Stimulated activated CD4-positive, alpha-beta T cell treated with anti-CD3 and anti-CD28 coated beads, Interleukin-12 subunit alpha, Interleukin-12 subunit beta, amount 100 ng/mL, for 24 hours (primary cell): ENCODE data around the gene UPK3B.
"Not testable (repeated sequence)": the region's sequence is repeated elsewhere in the genome, so short reads cannot be mapped to it uniquely, and the experiment has no call there.

Experiments used
- DNase-seq, 2 experiments: peaks; one replicate each; pipeline ENCODE4 v3.0.0-alpha.2; 2020; ENCODE audit warnings: low read depth in 2 of 2

UPK3B gene

GRCh38 chr7:76509931-76510877 lies at the start of gene UPK3B:
Gene UPK3B (plus strand): TSS chr7:76510552. CDS start chr7:76510653, 101 bp downstream.
- no peak for DNase-seq

- not testable (repeated sequence) for DNase-seq
Observed at GRCh38 chr7:76460767-76461166, 49.6 kb upstream of the UPK3B start.

GRCh38 chr7:76461464-76462101 lies 48.8 kb upstream of the UPK3B start, which contains the start of gene DTX2:
Gene DTX2 (plus strand): TSS chr7:76461709. CDS start chr7:76480510, 18,801 bp downstream.
- DNase-seq, result not testable (repeated sequence)

GRCh38 chr7:76462271-76462882 lies 48.0 kb upstream of the UPK3B start:
- not testable (repeated sequence) for DNase-seq

- DNase-seq, result not testable (repeated sequence)
Observed at GRCh38 chr7:76464959-76465358, 45.4 kb upstream of the UPK3B start.

- DNase-seq, result not testable (repeated sequence)
Observed at GRCh38 chr7:76465950-76466349, 44.4 kb upstream of the UPK3B start.

- not testable (repeated sequence) for DNase-seq
Observed at GRCh38 chr7:76467743-76468404, 42.5 kb upstream of the UPK3B start.

- DNase-seq, result not testable (repeated sequence)
Observed at GRCh38 chr7:76471556-76472221, 38.7 kb upstream of the UPK3B start.

- DNase-seq, result not testable (repeated sequence)
Observed at GRCh38 chr7:76473097-76473496, 37.3 kb upstream of the UPK3B start.

- not testable (repeated sequence) for DNase-seq
Observed at GRCh38 chr7:76476280-76476679, 34.1 kb upstream of the UPK3B start.

GRCh38 chr7:76476742-76477474 lies 33.4 kb upstream of the UPK3B start:
- not testable (repeated sequence) for DNase-seq

- not testable (repeated sequence) for DNase-seq
Observed at GRCh38 chr7:76479628-76480027, 30.7 kb upstream of the UPK3B start.

GRCh38 chr7:76480403-76481253 lies 29.7 kb upstream of the UPK3B start:
- not testable (repeated sequence) for DNase-seq

- DNase-seq, result not testable (repeated sequence)
Observed at GRCh38 chr7:76482660-76483059, 27.7 kb upstream of the UPK3B start.

GRCh38 chr7:76483081-76483480 lies 27.3 kb upstream of the UPK3B start:
- not testable (repeated sequence) for DNase-seq

GRCh38 chr7:76484456-76484855 lies 25.9 kb upstream of the UPK3B start:
- DNase-seq, result not testable (repeated sequence)

- DNase-seq, result not testable (repeated sequence)
Observed at GRCh38 chr7:76485822-76486610, 24.3 kb upstream of the UPK3B start.

GRCh38 chr7:76486618-76487017 lies 23.7 kb upstream of the UPK3B start:
- DNase-seq, result not testable (repeated sequence)
